ENCODE data around the gene PREB.

The PREB gene

DNA sequence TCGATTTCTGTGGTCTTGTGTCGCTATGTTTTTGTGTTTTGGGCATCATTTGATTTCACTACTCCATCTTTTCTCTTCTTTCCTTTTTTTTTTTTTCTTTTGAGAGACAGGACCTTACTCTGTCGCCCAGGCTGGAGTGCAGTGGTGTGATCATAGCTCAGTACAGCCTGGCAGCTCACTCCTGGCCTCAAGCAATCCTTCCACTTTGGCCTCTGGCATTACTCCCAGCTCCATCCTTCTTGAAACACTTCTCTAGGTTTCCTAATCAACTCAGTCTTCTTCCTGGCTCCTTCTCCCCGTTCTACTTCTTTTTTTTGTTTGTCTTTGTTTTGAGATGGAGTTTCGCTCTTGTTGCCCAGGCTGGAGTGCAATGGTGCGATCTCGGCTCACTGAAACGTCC is 40.9 kb upstream of the PREB start:
- TF ChIP-seq, protein P1, sequence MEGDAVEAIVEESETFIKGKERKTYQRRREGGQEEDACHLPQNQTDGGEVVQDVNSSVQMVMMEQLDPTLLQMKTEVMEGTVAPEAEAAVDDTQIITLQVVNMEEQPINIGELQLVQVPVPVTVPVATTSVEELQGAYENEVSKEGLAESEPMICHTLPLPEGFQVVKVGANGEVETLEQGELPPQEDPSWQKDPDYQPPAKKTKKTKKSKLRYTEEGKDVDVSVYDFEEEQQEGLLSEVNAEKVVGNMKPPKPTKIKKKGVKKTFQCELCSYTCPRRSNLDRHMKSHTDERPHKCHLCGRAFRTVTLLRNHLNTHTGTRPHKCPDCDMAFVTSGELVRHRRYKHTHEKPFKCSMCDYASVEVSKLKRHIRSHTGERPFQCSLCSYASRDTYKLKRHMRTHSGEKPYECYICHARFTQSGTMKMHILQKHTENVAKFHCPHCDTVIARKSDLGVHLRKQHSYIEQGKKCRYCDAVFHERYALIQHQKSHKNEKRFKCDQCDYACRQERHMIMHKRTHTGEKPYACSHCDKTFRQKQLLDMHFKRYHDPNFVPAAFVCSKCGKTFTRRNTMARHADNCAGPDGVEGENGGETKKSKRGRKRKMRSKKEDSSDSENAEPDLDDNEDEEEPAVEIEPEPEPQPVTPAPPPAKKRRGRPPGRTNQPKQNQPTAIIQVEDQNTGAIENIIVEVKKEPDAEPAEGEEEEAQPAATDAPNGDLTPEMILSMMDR (IDR thresholded peaks at IDR 0.05; ENCODE audit: insufficient read depth, missing control alignments), result no peak
- DNase-seq (ENCODE audit: insufficient read length, low spot score) (no peak), FAIRE-seq (no peak)

DNA sequence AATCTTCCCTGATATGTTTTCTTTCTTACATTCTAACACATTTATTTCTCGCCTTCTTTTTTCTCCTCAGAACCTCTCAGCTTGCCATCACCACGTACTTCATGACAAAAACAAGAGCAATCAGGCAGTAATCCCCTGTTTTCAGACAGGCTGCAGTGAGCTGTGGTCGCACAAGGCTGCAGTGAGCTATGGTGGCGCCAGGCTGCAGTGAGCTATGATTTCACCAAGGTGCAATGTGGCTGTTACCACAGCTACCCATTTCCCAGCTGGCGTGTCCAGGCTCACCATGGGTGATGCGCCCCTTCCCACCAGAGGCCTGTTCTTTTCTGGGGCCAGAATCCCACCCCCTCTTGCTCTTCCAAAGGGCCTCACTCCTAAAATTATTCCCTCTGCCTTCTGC is 40.2 kb upstream of the PREB start:
- FAIRE-seq, result no peak
- TF ChIP-seq, protein P1 (IDR thresholded peaks at IDR 0.05; ENCODE audit: insufficient read depth, missing control alignments), result no peak
- no peak for DNase-seq (ENCODE audit: insufficient read length, low spot score)

DNA sequence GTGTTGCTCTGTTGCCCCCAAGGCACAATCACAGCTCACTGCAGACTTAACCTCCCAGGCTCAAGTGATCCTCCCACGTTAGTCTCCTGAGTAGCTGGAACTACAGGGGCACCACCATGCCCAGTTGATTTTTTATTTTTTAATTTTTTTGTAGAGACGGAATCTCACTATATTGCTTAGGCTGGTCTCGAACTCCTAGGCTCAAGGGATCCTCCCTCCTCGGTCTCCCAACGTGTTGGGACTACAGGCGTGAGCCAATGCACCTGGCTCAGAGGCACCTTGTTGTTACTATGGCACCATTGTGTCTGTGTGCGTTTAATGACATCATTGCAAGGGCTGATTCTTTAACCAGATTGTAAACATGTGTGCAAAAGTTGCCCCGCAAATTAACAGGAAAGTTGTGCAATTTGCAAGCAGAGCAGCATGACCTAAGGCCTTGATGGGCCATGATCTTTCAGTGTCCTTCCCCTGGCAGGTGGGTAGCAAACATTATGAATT is 37.0 kb upstream of the PREB start:
- no peak for FAIRE-seq
- TF ChIP-seq, protein P1 (IDR thresholded peaks at IDR 0.05; ENCODE audit: insufficient read depth, missing control alignments), result no peak
- DNase-seq (ENCODE audit: insufficient read length, low spot score), result no peak

DNA sequence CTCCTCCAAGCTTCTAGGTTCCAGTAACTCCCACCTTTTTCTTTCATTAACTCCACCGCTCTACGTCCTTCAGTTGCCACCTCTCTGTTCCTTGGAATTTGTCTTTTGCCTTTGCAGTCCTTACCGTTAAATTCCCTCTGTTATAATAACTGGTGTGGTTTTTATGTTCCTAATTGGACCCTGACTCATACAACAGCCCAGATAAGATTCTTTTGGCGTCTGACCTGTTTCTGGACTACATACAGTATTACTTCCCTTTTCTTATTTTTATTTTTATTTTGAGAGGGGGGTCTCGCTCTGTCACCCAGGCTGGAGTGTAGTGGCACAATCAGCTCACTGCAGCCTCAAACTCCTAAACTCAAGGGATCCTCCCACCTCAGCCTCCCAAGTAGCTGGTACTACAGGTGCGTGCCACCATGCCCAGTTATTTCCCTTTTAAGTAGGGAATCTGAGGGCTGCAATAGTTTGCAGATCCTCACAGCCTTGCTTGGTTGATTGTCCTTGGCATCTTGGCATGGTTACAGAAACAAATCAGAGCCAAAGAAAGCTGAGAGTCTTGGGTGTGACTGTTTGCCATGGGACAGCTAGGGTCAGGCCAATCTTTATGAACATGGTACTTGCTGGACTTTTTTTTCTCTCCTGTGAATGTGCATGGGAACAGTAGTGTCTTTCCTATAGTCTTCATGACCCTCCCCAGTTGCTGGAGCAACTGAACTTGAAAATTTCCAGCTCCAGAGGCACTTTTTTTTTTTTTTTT is 36.3 kb upstream of the PREB start:
- FAIRE-seq (no peak), DNase-seq (ENCODE audit: insufficient read length, low spot score) (no peak)
- TF ChIP-seq, protein P1 (IDR thresholded peaks at IDR 0.05; ENCODE audit: insufficient read depth, missing control alignments), result no peak

DNA sequence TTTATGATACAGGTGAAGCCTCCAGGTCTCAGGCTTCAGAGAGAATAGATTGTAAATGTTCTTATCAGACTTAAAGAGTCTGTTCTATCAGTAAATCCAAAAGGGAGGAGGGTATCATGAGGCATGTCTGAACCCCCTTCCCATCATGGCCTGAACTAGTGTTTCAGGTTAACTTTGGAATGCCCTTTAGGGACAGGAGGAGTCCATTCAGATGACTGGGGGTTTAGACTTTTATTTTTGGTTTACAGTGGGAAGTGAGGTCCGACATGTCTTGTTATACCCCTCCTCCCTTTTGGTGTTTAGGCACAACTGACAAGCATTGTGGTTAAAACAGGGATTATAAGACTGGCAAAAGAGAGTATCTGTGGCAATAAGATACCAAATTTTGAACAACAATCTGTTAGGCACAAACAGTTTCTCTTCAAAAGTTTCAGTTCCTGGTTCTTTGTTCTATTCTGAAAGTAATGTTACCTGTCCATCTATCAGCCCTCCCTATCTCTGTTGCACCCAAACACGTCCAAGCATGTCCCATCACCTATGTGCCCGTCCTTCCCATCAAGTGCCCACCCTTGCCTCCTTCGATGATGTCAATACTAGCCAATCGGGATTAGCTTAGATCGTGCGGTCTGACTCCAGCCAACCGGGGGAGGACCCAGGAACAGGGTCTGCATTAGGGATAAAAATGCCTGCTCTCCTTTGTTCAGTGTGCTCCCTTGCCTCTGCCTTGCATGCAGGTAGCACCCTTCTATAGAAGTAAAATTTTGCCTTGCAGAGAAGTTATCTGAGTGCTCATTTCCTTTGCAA is 30.7 kb upstream of the PREB start:
- TF ChIP-seq, protein P1 (IDR thresholded peaks at IDR 0.05; ENCODE audit: insufficient read depth, missing control alignments), result no peak
- FAIRE-seq (no peak), DNase-seq (ENCODE audit: insufficient read length, low spot score) (no peak)

DNA sequence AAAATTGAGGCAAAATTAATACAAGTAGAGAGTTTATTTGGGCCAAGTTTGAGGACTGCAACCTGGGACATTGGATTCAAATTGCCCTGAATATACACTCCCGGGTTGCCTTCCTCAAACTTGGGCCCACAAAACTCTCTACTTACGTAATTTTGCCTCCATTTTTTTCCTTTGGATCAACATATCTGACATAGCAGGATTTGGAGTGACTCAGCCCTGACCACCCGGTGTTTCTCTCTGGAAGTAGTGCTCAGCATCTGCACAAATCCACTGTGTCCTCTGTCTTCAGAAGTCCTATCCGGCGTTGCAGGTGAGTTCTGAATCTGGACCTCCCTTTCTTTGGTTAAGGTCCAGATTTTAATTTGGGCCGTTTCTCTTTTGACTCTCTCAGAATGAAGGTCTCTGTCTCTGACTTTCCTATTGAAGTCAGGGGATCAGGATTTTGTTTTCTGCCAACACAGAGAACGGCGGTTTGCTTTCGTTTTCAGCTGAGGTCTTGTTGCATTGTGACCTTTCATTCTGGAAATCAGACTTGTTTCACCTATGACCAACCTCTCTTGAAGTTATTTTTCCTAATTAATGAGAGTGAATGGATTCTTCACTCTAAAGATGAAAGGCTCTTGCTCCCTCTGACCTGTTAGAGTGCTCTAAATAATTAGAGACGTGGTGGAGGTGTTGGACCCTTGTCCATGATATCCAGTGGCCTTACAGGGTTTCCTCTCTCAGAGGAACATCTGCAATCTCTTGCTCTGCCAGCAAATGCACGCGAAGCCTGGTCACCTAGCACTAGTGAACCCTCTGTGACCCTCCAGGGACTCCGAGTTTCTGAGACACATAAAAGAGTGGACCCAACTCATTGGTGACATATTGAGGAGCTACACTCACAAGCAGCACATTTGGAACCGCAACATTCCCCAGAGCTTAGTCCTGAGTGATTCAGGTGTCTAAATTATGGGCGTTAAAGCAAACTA is 28.0 kb upstream of the PREB start:
- TF ChIP-seq, protein P1 (IDR thresholded peaks at IDR 0.05; ENCODE audit: insufficient read depth, missing control alignments), result no peak
- no peak for FAIRE-seq
- no peak for DNase-seq (ENCODE audit: insufficient read length, low spot score)

All from D721Med (cell line).